ENCODE data around the gene CELF3.

CELF3 gene

DNA sequence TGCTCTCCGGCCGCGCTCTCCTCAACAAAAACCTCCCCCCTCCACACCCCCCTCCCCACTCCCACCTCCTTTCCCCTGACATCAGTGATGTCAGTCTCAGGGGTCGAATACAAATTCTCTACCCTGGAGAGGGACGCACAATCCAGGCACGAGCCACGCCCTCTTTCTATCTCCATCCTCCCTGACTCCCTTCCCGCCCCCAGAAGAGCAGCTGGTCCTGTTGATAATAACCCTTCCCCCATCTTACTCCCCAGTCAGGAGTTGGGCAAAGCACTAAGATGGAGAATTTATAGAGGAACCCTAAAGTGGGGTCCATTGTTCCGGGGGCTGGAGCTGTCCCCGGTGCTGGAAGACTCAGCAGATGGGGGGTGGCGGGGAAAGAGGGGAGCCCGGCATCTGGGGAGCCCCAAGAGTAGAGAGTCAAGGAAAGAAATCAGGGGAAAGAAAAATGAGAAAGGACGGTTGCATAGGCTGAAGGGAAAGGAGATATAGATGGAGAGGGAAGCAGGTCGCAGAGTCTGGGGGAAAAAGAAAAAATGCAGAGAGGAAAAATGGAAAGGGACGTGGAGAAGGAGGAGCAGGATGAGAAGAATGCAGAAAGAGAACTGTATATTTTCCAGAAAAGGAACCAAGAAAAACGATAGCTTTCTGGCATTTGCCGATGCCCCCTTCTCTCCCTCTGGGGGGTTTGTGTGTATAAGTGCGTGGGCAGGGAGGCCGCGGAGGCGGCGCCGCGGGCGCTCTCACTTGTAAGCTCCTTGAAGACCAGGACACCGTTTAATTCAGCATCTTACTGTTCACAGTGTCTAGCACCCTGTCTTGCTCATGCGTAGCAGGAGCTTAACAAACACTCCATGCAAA is at the start of gene CELF3:
TSS of gene CELF3 (minus strand) at position 33 of the 861 bp plus-strand sequence. CDS start 783 bp downstream, outside the sequence.
- Histone ChIP-seq H3K4me1 (ENCODE audit: control insufficient read depth, insufficient read depth, low read length, unreplicated experiment) (peaks cover 13% of the 10 kb centered on the region), H2AFZ (ENCODE audit: low read length, unreplicated experiment) (no peak within 1 kb of the TSS), H3K27me3 (ENCODE audit: insufficient read depth, low read length) (peaks cover 90% of the 10 kb centered on the region), H3K27ac (ENCODE audit: low read depth, low read length) (no peak within 1 kb of the TSS), H3K79me2 (ENCODE audit: control insufficient read depth, insufficient read depth, low read length, unreplicated experiment) (no peaks in the 10 kb centered on the region), H3K4me3 (ENCODE audit: low read depth, low read length) (no peak within 1 kb of the TSS), H3K36me3 (ENCODE audit: insufficient read depth, low read length) (no peaks in the 10 kb centered on the region)

GRCh38 chr1:151763990-151764389 is 47.4 kb upstream of the CELF3 start:
- no peaks in the 10 kb centered on the region for H3K36me3 ChIP-seq (ENCODE audit: insufficient read depth, low read length)
- no peaks in the 10 kb centered on the region for H3K27me3 ChIP-seq (ENCODE audit: insufficient read depth, low read length)
- H3K79me2 ChIP-seq (ENCODE audit: control insufficient read depth, insufficient read depth, low read length, unreplicated experiment) = peaks cover 12% of the 10 kb centered on the region
- H3K4me1 ChIP-seq (ENCODE audit: control insufficient read depth, insufficient read depth, low read length, unreplicated experiment) = peaks cover 8% of the 10 kb centered on the region
- H3K4me3 ChIP-seq (ENCODE audit: low read depth, low read length) = peak overlapping the region; percentile 87
- H2AFZ ChIP-seq (ENCODE audit: low read length, unreplicated experiment) = peak overlapping the region; percentile 88
- H3K27ac ChIP-seq (ENCODE audit: low read depth, low read length) = peak overlapping the region; percentile 53

GRCh38 chr1:151762941-151763921 is 46.6 kb upstream of the CELF3 start, which contains the start of gene MRPL9:
Gene MRPL9 (minus strand): TSS chr1:151763496. CDS start chr1:151763479, 17 bp downstream.
- Histone ChIP-seq H3K36me3 (ENCODE audit: insufficient read depth, low read length) (no peaks in the 10 kb centered on the region), H3K4me3 (ENCODE audit: low read depth, low read length) (peak within 1 kb of the TSS; percentile 87), H3K4me1 (ENCODE audit: control insufficient read depth, insufficient read depth, low read length, unreplicated experiment) (peaks cover 8% of the 10 kb centered on the region), H3K27ac (ENCODE audit: low read depth, low read length) (peak within 1 kb of the TSS; percentile 53), H2AFZ (ENCODE audit: low read length, unreplicated experiment) (peak within 1 kb of the TSS; percentile 88), H3K27me3 (ENCODE audit: insufficient read depth, low read length) (no peaks in the 10 kb centered on the region), H3K79me2 (ENCODE audit: control insufficient read depth, insufficient read depth, low read length, unreplicated experiment) (peaks cover 12% of the 10 kb centered on the region)

- Histone ChIP-seq H3K27ac (ENCODE audit: low read depth, low read length) (no peak overlapping the region), H3K27me3 (ENCODE audit: insufficient read depth, low read length) (no peaks in the 10 kb centered on the region), H3K4me1 (ENCODE audit: control insufficient read depth, insufficient read depth, low read length, unreplicated experiment) (peaks cover 21% of the 10 kb centered on the region), H3K36me3 (ENCODE audit: insufficient read depth, low read length) (peaks cover 3% of the 10 kb centered on the region; the same call in 1 of the 2 replicates), H2AFZ (ENCODE audit: low read length, unreplicated experiment) (no peak overlapping the region), H3K4me3 (ENCODE audit: low read depth, low read length) (no peak overlapping the region), H3K79me2 (ENCODE audit: control insufficient read depth, insufficient read depth, low read length, unreplicated experiment) (peaks cover 12% of the 10 kb centered on the region)
Observed at GRCh38 chr1:151760597-151761385, 44.2 kb upstream of the CELF3 start.

DNA sequence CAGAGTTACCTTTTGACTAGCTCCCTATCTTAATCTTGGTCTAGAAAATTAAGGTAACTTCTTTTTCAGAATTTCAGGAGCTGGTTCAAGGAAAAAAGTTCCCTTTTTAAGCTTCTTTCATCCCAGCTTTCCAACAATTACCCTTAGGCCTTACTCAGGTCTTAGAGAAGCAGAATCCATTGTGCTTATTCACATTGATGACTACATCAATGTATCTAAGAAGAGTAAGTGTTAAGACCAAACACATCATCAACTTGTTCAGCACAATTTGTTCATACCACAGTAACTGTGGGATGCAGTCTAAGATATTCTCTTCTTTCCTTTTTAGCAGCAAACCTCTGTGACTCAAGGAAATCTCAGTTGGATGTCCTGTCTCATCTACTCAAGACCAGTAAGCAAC is 42.6 kb upstream of the CELF3 start:
- Histone ChIP-seq H3K27me3 (ENCODE audit: insufficient read depth, low read length) (no peaks in the 10 kb centered on the region), H3K36me3 (ENCODE audit: insufficient read depth, low read length) (peaks cover 4% of the 10 kb centered on the region; the same call in 1 of the 2 replicates), H2AFZ (ENCODE audit: low read length, unreplicated experiment) (no peak overlapping the region), H3K27ac (ENCODE audit: low read depth, low read length) (no peak overlapping the region), H3K4me3 (ENCODE audit: low read depth, low read length) (no peak overlapping the region), H3K4me1 (ENCODE audit: control insufficient read depth, insufficient read depth, low read length, unreplicated experiment) (peaks cover 15% of the 10 kb centered on the region), H3K79me2 (ENCODE audit: control insufficient read depth, insufficient read depth, low read length, unreplicated experiment) (peaks cover 9% of the 10 kb centered on the region)

GRCh38 chr1:151756291-151756690 is 39.7 kb upstream of the CELF3 start:
- H3K36me3 ChIP-seq (ENCODE audit: insufficient read depth, low read length) = peaks cover 4% of the 10 kb centered on the region; the same call in 1 of the 2 replicates
- H3K27me3 ChIP-seq (ENCODE audit: insufficient read depth, low read length) = no peaks in the 10 kb centered on the region
- no peaks in the 10 kb centered on the region for H3K79me2 ChIP-seq (ENCODE audit: control insufficient read depth, insufficient read depth, low read length, unreplicated experiment)
- no peak overlapping the region for H3K27ac ChIP-seq (ENCODE audit: low read depth, low read length)
- peaks cover 14% of the 10 kb centered on the region for H3K4me1 ChIP-seq (ENCODE audit: control insufficient read depth, insufficient read depth, low read length, unreplicated experiment)
- no peak overlapping the region for H2AFZ ChIP-seq (ENCODE audit: low read length, unreplicated experiment)
- no peak overlapping the region for H3K4me3 ChIP-seq (ENCODE audit: low read depth, low read length)

DNA sequence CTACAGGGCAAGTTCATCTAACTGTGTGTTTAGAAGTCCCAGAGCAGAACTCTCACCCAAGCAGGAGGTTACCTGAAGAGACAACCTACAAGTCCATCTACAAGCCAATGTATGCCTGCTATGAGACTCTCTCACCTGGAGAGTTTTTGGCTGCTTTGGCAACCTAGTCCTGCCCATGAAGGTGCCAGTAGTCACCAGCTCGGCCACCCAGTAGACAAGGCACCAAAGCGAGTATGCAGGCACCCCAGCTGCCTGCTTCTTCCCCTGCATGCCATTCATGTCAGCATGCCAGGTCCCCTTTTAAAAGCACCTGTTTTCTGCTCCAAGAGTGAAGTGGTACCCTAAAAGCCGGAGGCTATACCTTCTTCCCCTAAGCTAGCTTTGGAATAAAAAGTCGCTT is 24.9 kb upstream of the CELF3 start:
- Histone ChIP-seq H3K27ac (ENCODE audit: low read depth, low read length) (no peak overlapping the region), H3K79me2 (ENCODE audit: control insufficient read depth, insufficient read depth, low read length, unreplicated experiment) (no peaks in the 10 kb centered on the region), H3K27me3 (ENCODE audit: insufficient read depth, low read length) (peaks cover 22% of the 10 kb centered on the region), H2AFZ (ENCODE audit: low read length, unreplicated experiment) (no peak overlapping the region), H3K4me1 (ENCODE audit: control insufficient read depth, insufficient read depth, low read length, unreplicated experiment) (no peaks in the 10 kb centered on the region), H3K36me3 (ENCODE audit: insufficient read depth, low read length) (no peaks in the 10 kb centered on the region), H3K4me3 (ENCODE audit: low read depth, low read length) (no peak overlapping the region)

DNA sequence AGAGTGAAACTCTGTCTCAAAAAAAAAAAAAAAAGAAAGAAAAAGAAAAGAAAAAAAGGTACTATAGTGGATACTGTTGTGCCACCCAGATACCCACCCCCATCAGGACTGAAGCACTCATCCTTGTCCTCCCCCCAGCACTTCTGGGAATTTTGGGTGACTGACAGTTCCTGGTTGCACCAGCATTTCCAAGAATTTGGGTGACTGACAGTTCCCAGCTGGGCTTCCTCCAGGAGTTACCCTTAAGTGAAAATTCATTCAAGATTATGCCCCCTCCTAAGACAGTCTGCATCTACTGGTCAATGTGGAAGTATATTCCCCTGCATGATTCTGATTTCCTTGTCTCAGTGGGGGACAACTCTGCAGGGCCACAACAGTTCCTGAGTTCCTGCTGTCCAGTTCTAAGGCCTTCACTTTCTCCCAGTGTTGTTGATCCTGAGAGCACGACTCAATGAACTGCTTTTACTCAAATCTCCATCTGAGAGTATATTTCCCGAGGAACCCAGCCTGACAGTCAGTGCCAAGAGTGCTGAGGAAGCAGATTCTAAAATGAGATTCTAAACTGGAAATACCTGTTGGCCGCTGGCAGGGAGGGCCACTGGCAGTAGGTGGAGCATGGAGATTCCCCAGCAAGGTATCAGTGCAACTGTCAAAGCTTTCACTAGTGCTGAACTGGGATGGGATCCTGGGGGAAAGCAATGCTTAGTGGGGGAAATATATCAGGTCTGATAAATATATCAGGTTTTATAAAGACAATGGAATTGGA is 23.2 kb upstream of the CELF3 start:
- Histone ChIP-seq H2AFZ (ENCODE audit: low read length, unreplicated experiment) (no peak overlapping the region), H3K27ac (ENCODE audit: low read depth, low read length) (no peak overlapping the region), H3K79me2 (ENCODE audit: control insufficient read depth, insufficient read depth, low read length, unreplicated experiment) (no peaks in the 10 kb centered on the region), H3K4me3 (ENCODE audit: low read depth, low read length) (no peak overlapping the region), H3K27me3 (ENCODE audit: insufficient read depth, low read length) (peaks cover 16% of the 10 kb centered on the region), H3K4me1 (ENCODE audit: control insufficient read depth, insufficient read depth, low read length, unreplicated experiment) (no peaks in the 10 kb centered on the region), H3K36me3 (ENCODE audit: insufficient read depth, low read length) (no peaks in the 10 kb centered on the region)

DNA sequence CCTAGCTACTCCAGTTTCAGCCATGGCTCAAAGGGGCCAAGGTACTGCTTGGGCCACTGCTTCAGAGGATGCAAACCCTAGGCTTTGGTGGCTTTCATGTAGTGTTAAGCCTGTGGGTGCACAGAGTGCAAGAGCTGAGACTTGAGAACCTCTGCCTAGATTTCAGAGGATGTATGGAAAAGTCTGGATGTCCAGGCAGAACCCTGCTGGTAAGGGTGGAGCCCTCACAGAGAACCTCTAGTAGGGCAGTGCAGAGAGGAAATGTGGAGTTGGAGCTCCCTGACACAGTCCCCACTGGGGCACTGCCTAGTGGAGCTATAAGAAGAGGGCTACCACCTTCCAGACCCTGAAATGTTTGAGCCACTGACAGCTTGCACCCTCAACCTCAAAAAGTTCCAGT is 20.9 kb upstream of the CELF3 start:
- Histone ChIP-seq H3K36me3 (ENCODE audit: insufficient read depth, low read length) (no peaks in the 10 kb centered on the region), H3K79me2 (ENCODE audit: control insufficient read depth, insufficient read depth, low read length, unreplicated experiment) (no peaks in the 10 kb centered on the region), H3K27me3 (ENCODE audit: insufficient read depth, low read length) (0 out of 2 replicates have a peak, but pooled peaks cover 3% of the 10 kb centered on the region), H3K4me3 (ENCODE audit: low read depth, low read length) (no peak overlapping the region), H3K27ac (ENCODE audit: low read depth, low read length) (no peak overlapping the region), H2AFZ (ENCODE audit: low read length, unreplicated experiment) (no peak overlapping the region), H3K4me1 (ENCODE audit: control insufficient read depth, insufficient read depth, low read length, unreplicated experiment) (no peaks in the 10 kb centered on the region)

Data from ACC112 (cell line).